Hepatocyte (in vitro differentiated cells): ENCODE results near the gene ADRB2. TPM values are rescaled to one million over a fixed set of nuclear protein-coding genes. Genes with fewer than 3 reads are reported as not detected.
A peak's percentile ranks its signal among the peaks of the same experiment; 100 is the strongest.

Experiments used
- DNase-seq: peaks from one replicate; pipeline ENCODE4 v3.0.0-alpha.2; 2016; ENCODE audit warnings: low spot score
- H2AFZ ChIP-seq: fragments of 200-600 bp; sonication (generic); 2 replicates; pipeline ENCODE4 v1.6.0; 2016; ENCODE audit warnings: antibody characterized with exemption, mild to moderate bottlenecking
- H3K27ac ChIP-seq: fragments of 200-600 bp; sonication (generic); 2 replicates; pipeline ENCODE4 v1.5.1; 2016; ENCODE audit warnings: mild to moderate bottlenecking
- H3K27me3 ChIP-seq: fragments of 200-600 bp; sonication (generic); 2 replicates; pipeline ENCODE4 v1.6.1; 2016
- H3K36me3 ChIP-seq: fragments of 200-600 bp; sonication (generic); replicated peaks from 2 replicates; pipeline ENCODE4 v1.5.1; 2016; ENCODE audit warnings: low read depth; ENCODE audit not compliant: insufficient read depth
- H3K4me1 ChIP-seq: fragments of 200-600 bp; sonication (generic); 2 replicates; pipeline ENCODE4 v1.5.1; 2016; ENCODE audit warnings: mild to moderate bottlenecking, moderate library complexity; ENCODE audit not compliant: insufficient read depth
- H3K4me2 ChIP-seq: fragments of 200-600 bp; sonication (generic); 2 replicates; pipeline ENCODE4 v1.6.0; 2016
- H3K4me3 ChIP-seq: fragments of 200-600 bp; sonication (generic); 2 replicates; pipeline ENCODE4 v1.5.1; 2016; ENCODE audit warnings: mild to moderate bottlenecking
- H3K79me2 ChIP-seq: fragments of 200-600 bp; sonication (generic); 2 replicates; pipeline ENCODE4 v1.6.0; 2017; ENCODE audit warnings: mild to moderate bottlenecking
- H3K9me2 ChIP-seq: fragments of 200-600 bp; sonication (generic); replicated peaks from 2 replicates; pipeline ENCODE4 v1.6.0; 2017; ENCODE audit warnings: mild to moderate bottlenecking; ENCODE audit not compliant: insufficient read depth
- H3K9me3 ChIP-seq: fragments of 200-600 bp; sonication (generic); 2 replicates; pipeline ENCODE4 v1.5.1; 2016; ENCODE audit warnings: low read depth, mild to moderate bottlenecking
- H4K20me1 ChIP-seq: fragments of 200-600 bp; sonication (generic); 2 replicates; pipeline ENCODE4 v1.6.0; 2016; ENCODE audit warnings: mild to moderate bottlenecking; ENCODE audit not compliant: insufficient read depth, poor library complexity, severe bottlenecking
- CTCF ChIP-seq: fragments of 200-600 bp; sonication (generic); IDR thresholded peaks from 2 replicates; pipeline ENCODE4 v1.5.1; 2016; ENCODE audit warnings: antibody characterized with exemption, mild to moderate bottlenecking; ENCODE audit not compliant: poor library complexity
- EZH2 ChIP-seq: fragments of 200-600 bp; sonication (generic); IDR thresholded peaks from 2 replicates; pipeline ENCODE4 v1.6.1; 2016; ENCODE audit warnings: antibody characterized with exemption, mild to moderate bottlenecking, borderline replicate concordance
- EZH2phosphoT487 ChIP-seq: fragments of 200-600 bp; sonication (generic); IDR thresholded peaks from one replicate; pipeline ENCODE4 v1.6.1; 2018; ENCODE audit warnings: antibody characterized with exemption, mild to moderate bottlenecking, low read depth, moderate library complexity; ENCODE audit not compliant: unreplicated experiment, severe bottlenecking
- WGBS: methylation state at CpG from one replicate; pipeline ENCODE4 v1.1.6; 2016; ENCODE audit warnings: low lambda C conversion rate; ENCODE audit errors: missing lambda C conversion rate; 5-methylcytosine and 5-hydroxymethylcytosine counted together
- polyA plus RNA-seq: library from polyadenylated mRNA; unstranded; fragments of >200 nt; fragmentation: Nextera tagmentation; extraction: Ambion mirVana; gene quantifications from 2 replicates; pipeline ENCODE4 v1.2.1, GENCODE V29; 2016
- total RNA-seq: library from RNA; depleted of rRNA; stranded (reverse); fragments of >200 nt; gene quantifications from 2 replicates; pipeline ENCODE4 v1.2.3, GENCODE V29; 2014

The ADRB2 gene
- total RNA-seq (0.60 and 0.63 TPM in 2 replicates), polyA plus RNA-seq (1.1 and 1.8 TPM in 2 replicates)

GRCh38 chr5:148826053-148826738 lies at the start of gene ADRB2:
Gene ADRB2 (plus strand): TSS chr5:148826611. CDS start chr5:148826832, 221 bp downstream.
- Histone ChIP-seq H3K9me3 (no peaks in the 10 kb centered on the region), H3K9me2 (no peaks in the 10 kb centered on the region), H3K4me2 (peak within 1 kb of the TSS; percentile 92), H3K4me3 (peak within 1 kb of the TSS; percentile 28), H4K20me1 (no peaks in the 10 kb centered on the region), H3K27me3 (peaks cover 23% of the 10 kb centered on the region), H3K79me2 (no peaks in the 10 kb centered on the region), H3K27ac (peak within 1 kb of the TSS; percentile 28), H3K36me3 (no peaks in the 10 kb centered on the region), H3K4me1 (no peaks in the 10 kb centered on the region), H2AFZ (peak within 1 kb of the TSS; percentile 70)
- peak; percentile 93 for DNase-seq
- no peak for TF ChIP-seq CTCF
- no peak for TF ChIP-seq EZH2
- TF ChIP-seq EZH2phosphoT487, result no peak
- under 1% methylated on average over 38 of the region's 42 CpGs for WGBS

- Histone ChIP-seq H3K27ac (no peak overlapping the region), H3K9me3 (no peaks in the 10 kb centered on the region), H3K4me1 (no peaks in the 10 kb centered on the region), H3K36me3 (no peaks in the 10 kb centered on the region), H3K79me2 (no peaks in the 10 kb centered on the region), H3K27me3 (no peaks in the 10 kb centered on the region), H3K9me2 (no peaks in the 10 kb centered on the region), H3K4me2 (no peak overlapping the region), H4K20me1 (no peaks in the 10 kb centered on the region), H3K4me3 (no peak overlapping the region), H2AFZ (no peak overlapping the region)
- DNase-seq, result peak; percentile 18
- TF ChIP-seq CTCF, result no peak
- WGBS, result 71% methylated on average over 1 of the region's 1 CpG
Measured at GRCh38 chr5:148776780-148777179, 49.6 kb upstream of the ADRB2 start.

GRCh38 chr5:148778882-148779281 lies 47.5 kb upstream of the ADRB2 start:
- TF ChIP-seq EZH2 (no peak), CTCF (no peak), EZH2phosphoT487 (no peak)

More at GRCh38 chr5:148778882-148779281, 47.5 kb upstream of the ADRB2 start:
- Histone ChIP-seq H3K36me3 (no peaks in the 10 kb centered on the region), H3K79me2 (no peaks in the 10 kb centered on the region), H3K4me3 (no peak overlapping the region), H2AFZ (no peak overlapping the region), H3K4me1 (no peaks in the 10 kb centered on the region), H3K9me2 (no peaks in the 10 kb centered on the region), H3K4me2 (no peak overlapping the region), H3K27ac (no peak overlapping the region), H4K20me1 (no peaks in the 10 kb centered on the region), H3K27me3 (no peaks in the 10 kb centered on the region), H3K9me3 (no peaks in the 10 kb centered on the region)
- no peak for DNase-seq
